Uterus (tissue), 2 donors: ENCODE measurements around the gene UPP1.

Experiments used
- CTCF ChIP-seq, 4 experiments: fragments of 200-600 bp in 2 of 4; fragments of 450-650 bp in 2 of 4; sonication (generic) in 2 of 4; IDR thresholded peaks; one replicate each; pipeline ENCODE4 v1.5.1; 2016 to 2019; ENCODE audit warnings: antibody characterized with exemption in 4 of 4, mild to moderate bottlenecking in 2 of 4, moderate library complexity in 1 of 4
- POLR2A ChIP-seq, 2 donors: fragments of 450-650 bp; IDR thresholded peaks; one replicate each; pipeline ENCODE4 v1.6.1; 2016; ENCODE audit warnings: antibody characterized with exemption in 2 of 2, mild to moderate bottlenecking in 1 of 2, moderate library complexity in 1 of 2

DNA sequence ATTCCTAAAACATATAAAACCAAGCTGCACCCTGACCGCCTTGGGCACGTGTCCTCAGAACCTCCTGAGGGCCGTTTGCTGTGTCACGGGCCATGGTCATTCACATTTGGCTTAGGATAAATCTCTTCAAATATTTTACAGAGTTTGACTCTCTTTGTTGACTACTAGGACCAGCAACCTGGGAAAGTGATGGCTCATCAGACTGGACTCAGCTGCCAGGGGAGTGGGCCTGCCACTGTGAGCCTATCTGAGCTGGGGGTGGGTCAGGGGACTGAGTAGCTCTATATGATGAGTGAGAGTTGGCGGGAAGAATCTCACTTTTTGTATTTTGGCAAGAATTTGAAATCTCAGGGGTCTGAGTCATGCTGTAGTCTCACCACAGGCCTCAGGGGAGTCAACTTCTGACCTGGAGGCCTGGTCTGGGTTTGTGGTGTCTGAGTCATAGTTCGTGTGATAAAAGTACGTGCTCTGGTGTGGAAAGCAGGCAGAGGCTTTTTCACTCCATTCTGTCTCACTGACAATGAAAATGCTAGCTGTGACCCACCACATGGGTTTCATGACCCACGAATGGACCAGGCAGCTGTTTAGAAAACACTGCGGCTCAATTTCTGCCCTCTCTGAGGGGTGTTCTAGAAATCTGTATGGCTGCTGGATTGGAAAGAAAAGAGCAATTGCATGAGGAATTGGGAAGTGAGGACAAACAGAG lies 4.2 kb upstream of the UPP1 start:
- TF ChIP-seq POLR2A (IDR thresholded peaks at IDR 0.05) (peak in 1 of 2 donors; percentile 48), CTCF (IDR thresholded peaks at IDR 0.05) (no peak)
